HepG2 (cell line): ENCODE results near the gene NGFR. TPM values are rescaled to one million over a fixed set of nuclear protein-coding genes. Genes with fewer than 3 reads are reported as not detected.
A peak's percentile ranks its signal among the peaks of the same experiment; 100 is the strongest.

Source experiments
- CBX2 ChIP-seq, 2 experiments: fragments of 200-600 bp in 1 of 2; sonication (generic); formaldehyde crosslinking in 1 of 2; IDR thresholded peaks; 2 replicates each; pipeline versions ENCODE4 v1.7.0 to v1.8.1; 2018 to 2022; ENCODE audit warnings: low read depth in 2 of 2, low read length in 1 of 2, mild to moderate bottlenecking in 1 of 2, missing genetic modification reagents in 1 of 2
- CEBPG ChIP-seq: IDR thresholded peaks from 2 replicates; pipeline ENCODE4 v1.6.1; 2016
- GABPB1 ChIP-seq: IDR thresholded peaks from 2 replicates; pipeline ENCODE4 v1.6.1; 2016; ENCODE audit warnings: mild to moderate bottlenecking, missing genetic modification reagents, moderate library complexity, missing compliant biosample characterization
- HNRNPL ChIP-seq: fragments of 200-400 bp; formaldehyde crosslinking; IDR thresholded peaks from 2 replicates; pipeline ENCODE4 v1.6.1; 2017; ENCODE audit warnings: mild to moderate bottlenecking, low read depth, low read length
- NFATC3 ChIP-seq: sonication (generic); formaldehyde crosslinking; IDR thresholded peaks from 2 replicates; pipeline ENCODE4 v1.5.1; 2020; ENCODE audit warnings: mild to moderate bottlenecking, missing genetic modification reagents
- POGZ ChIP-seq: sonication (generic); formaldehyde crosslinking; IDR thresholded peaks from 2 replicates; pipeline ENCODE4 v1.4.0; 2020; ENCODE audit warnings: mild to moderate bottlenecking, missing genetic modification reagents
- SAFB2 ChIP-seq: sonication (generic); formaldehyde crosslinking; IDR thresholded peaks from 2 replicates; pipeline ENCODE4 v1.5.1; 2020; ENCODE audit warnings: missing genetic modification reagents, low read depth, mild to moderate bottlenecking, borderline replicate concordance
- SMYD3 ChIP-seq: sonication (generic); formaldehyde crosslinking; IDR thresholded peaks from 2 replicates; pipeline ENCODE4 v1.8.1; 2023; ENCODE audit warnings: mild to moderate bottlenecking, missing genetic modification reagents
- SNAI1 ChIP-seq: sonication (generic); formaldehyde crosslinking; IDR thresholded peaks from 2 replicates; pipeline ENCODE4 v1.5.0; 2020; ENCODE audit warnings: mild to moderate bottlenecking, missing genetic modification reagents, borderline replicate concordance
- SRF ChIP-seq: IDR thresholded peaks from 2 replicates; pipeline ENCODE4 v1.6.1; 2011; ENCODE audit warnings: mild to moderate bottlenecking, low read depth, low read length, moderate library complexity
- ZBTB49 ChIP-seq: sonication (generic); formaldehyde crosslinking; IDR thresholded peaks from 2 replicates; pipeline ENCODE4 v1.4.0; 2020; ENCODE audit warnings: missing genetic modification reagents, borderline replicate concordance
- ZNF235 ChIP-seq: sonication (generic); formaldehyde crosslinking; IDR thresholded peaks from 2 replicates; pipeline ENCODE4 v1.8.1; 2023; ENCODE audit warnings: mild to moderate bottlenecking, missing genetic modification reagents, borderline replicate concordance
- ZNF530 ChIP-seq: sonication (generic); formaldehyde crosslinking; IDR thresholded peaks from 2 replicates; pipeline ENCODE4 v1.5.0; 2020; ENCODE audit warnings: low read depth, mild to moderate bottlenecking, missing genetic modification reagents
- ZNF564 ChIP-seq: sonication (generic); formaldehyde crosslinking; IDR thresholded peaks from 2 replicates; pipeline ENCODE4 v1.8.1; 2023; ENCODE audit warnings: mild to moderate bottlenecking, missing genetic modification reagents
- ZNF777 ChIP-seq: sonication (generic); formaldehyde crosslinking; IDR thresholded peaks from 2 replicates; pipeline ENCODE4 v1.4.0; 2020; ENCODE audit warnings: missing genetic modification reagents
- ZSCAN22 ChIP-seq: sonication (generic); formaldehyde crosslinking; IDR thresholded peaks from 2 replicates; pipeline ENCODE4 v1.4.0; 2020; ENCODE audit warnings: mild to moderate bottlenecking, missing genetic modification reagents
- polyA plus RNA-seq, 8 experiments: library from polyadenylated mRNA; depleted of rRNA in 3 of 8; stranded (reverse) in 7 of 8; unstranded in 1 of 8; fragments of >200 nt; fragmentation: Illumina TruSeq in 4 of 8; extraction: Trizol in 4 of 8; gene quantifications; 2 replicates each; pipeline versions ENCODE4 v1.2.1 to v1.2.3, GENCODE V29; 2011 to 2016; ENCODE audit warnings: low read depth in 4 of 8, missing spikeins in 1 of 8, mixed read lengths in 1 of 8; ENCODE audit not compliant: insufficient read depth in 1 of 8
- total RNA-seq, 5 experiments: library from RNA; depleted of rRNA; stranded (reverse); fragments of >200 nt; fragmentation: Illumina TruSeq; extraction: Trizol; gene quantifications; 2 replicates each; pipeline ENCODE4 v1.2.3, GENCODE V29; 2016; ENCODE audit warnings: low read depth in 1 of 5
- TF ChIP-seq, protein P1 (sequence below): sonication (generic); formaldehyde crosslinking; IDR thresholded peaks from 2 replicates; pipeline ENCODE4 v1.4.0; 2020; ENCODE audit warnings: missing genetic modification reagents
- TF ChIP-seq, protein P2 (sequence below): sonication (generic); formaldehyde crosslinking; IDR thresholded peaks from 2 replicates; pipeline ENCODE4 v1.8.1; 2023; ENCODE audit warnings: mild to moderate bottlenecking, moderate library complexity, missing genetic modification reagents
- TF ChIP-seq, protein P3 (sequence below): sonication (generic); formaldehyde crosslinking; IDR thresholded peaks from 2 replicates; pipeline ENCODE4 v1.4.0; 2020; ENCODE audit warnings: missing genetic modification reagents, mild to moderate bottlenecking, borderline replicate concordance

The NGFR gene
- total and polyA plus RNA-seq, 2 of the 13 experiments (the other 11 are each of a cell fraction or from before 2014, with no cell fraction given): 1.1 to 1.8 TPM

DNA sequence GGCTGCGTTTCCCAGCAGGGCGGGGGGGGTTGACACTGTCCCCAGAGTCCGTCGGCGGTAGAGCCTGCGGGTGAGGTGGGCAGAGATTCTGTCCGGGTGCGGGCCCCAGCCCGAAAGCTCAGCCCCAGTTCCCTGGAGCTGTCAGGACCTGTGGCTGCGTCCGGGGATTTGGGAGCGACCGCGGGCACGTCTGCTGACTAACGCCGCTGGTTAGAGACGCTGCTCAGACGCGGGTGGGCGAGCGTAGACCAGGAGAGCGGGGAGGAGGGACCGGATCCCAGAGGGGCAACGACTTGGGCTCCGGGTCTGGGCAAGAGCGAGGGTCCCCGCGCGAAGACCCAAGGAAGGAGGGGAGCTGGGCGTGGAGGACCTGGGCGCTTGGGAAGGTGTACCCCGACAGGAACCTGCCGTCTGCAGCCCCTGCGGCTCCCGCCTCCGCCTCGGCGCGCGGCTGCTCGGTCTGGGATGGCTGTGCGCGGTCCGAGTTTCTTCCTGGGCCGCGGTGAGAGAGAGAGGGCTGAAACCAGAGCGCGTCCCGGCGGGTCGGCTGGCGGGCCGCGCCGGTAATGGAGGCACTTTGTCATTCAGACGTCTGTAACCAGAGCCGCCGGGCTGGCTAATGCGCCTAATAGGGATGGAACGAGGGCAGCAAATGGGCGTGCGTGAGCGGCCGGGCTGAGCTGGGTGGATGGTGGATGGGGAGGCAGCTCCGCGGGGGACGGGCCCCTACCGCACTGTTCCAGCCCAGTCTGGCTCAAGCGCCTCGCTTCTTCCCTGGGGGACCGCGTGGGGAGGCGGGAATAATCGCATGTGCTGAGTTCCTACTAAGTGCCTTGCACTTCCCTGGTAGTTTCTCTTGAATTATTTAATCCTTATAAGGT lies 2.3 kb downstream of the NGFR start (continued):
- no peak for TF ChIP-seq ZBTB49
- TF ChIP-seq CEBPG: no peak
- 0 out of 2 replicates have a peak, but pooled peaks have one; percentile 34 for TF ChIP-seq ZNF530
- peak; percentile 44; the same call in 1 of the 2 replicates for TF ChIP-seq ZNF777 (CRISPR knock-in tag)
- TF ChIP-seq, protein P1, sequence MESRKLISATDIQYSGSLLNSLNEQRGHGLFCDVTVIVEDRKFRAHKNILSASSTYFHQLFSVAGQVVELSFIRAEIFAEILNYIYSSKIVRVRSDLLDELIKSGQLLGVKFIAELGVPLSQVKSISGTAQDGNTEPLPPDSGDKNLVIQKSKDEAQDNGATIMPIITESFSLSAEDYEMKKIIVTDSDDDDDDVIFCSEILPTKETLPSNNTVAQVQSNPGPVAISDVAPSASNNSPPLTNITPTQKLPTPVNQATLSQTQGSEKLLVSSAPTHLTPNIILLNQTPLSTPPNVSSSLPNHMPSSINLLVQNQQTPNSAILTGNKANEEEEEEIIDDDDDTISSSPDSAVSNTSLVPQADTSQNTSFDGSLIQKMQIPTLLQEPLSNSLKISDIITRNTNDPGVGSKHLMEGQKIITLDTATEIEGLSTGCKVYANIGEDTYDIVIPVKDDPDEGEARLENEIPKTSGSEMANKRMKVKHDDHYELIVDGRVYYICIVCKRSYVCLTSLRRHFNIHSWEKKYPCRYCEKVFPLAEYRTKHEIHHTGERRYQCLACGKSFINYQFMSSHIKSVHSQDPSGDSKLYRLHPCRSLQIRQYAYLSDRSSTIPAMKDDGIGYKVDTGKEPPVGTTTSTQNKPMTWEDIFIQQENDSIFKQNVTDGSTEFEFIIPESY (CRISPR knock-in tag): no peak
- TF ChIP-seq SNAI1 (CRISPR knock-in tag): no peak
- no peak for TF ChIP-seq ZSCAN22 (CRISPR knock-in tag)
- TF ChIP-seq SRF: no peak
- TF ChIP-seq, protein P2, sequence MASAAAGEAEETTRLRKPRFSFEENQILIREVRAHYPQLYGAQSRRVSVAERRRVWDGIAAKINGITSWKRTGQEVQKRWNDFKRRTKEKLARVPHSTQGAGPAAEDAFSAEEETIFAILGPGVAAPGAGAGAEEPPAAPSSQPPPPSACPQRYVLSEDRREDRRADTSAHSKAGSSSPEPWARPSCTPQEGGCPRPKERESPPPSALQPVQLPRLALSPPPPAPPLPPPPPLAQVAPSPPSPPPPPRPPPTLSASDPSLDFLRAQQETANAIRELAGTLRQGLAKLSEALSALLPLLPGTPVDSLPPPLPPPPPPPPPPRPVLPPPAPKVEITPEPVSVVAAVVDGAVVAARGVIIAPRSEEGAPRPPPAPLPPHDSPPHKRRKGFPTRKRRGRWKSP: 0 out of 2 replicates have a peak, but pooled peaks have one; percentile 20
- TF ChIP-seq, protein P3, sequence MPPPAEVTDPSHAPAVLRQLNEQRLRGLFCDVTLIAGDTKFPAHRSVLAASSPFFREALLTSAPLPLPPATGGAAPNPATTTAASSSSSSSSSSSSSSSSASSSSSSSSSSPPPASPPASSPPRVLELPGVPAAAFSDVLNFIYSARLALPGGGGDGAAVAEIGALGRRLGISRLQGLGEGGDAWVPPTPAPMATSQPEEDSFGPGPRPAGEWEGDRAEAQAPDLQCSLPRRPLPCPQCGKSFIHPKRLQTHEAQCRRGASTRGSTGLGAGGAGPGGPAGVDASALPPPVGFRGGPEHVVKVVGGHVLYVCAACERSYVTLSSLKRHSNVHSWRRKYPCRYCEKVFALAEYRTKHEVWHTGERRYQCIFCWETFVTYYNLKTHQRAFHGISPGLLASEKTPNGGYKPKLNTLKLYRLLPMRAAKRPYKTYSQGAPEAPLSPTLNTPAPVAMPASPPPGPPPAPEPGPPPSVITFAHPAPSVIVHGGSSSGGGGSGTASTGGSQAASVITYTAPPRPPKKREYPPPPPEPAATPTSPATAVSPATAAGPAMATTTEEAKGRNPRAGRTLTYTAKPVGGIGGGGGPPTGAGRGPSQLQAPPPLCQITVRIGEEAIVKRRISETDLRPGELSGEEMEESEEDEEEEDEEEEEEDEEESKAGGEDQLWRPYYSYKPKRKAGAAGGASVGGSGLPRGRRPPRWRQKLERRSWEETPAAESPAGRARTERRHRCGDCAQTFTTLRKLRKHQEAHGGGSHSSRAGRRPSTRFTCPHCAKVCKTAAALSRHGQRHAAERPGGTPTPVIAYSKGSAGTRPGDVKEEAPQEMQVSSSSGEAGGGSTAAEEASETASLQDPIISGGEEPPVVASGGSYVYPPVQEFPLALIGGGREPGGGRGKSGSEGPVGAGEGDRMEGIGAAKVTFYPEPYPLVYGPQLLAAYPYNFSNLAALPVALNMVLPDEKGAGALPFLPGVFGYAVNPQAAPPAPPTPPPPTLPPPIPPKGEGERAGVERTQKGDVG (CRISPR knock-in tag): 0 out of 2 replicates have a peak, but pooled peaks have one; percentile 46
- TF ChIP-seq SMYD3 (CRISPR knock-in tag): no peak
- TF ChIP-seq ZNF564 (CRISPR knock-in tag): 0 out of 2 replicates have a peak, but pooled peaks have one; percentile 20
- TF ChIP-seq HNRNPL: 0 out of 2 replicates have a peak, but pooled peaks have one; percentile 9
- TF ChIP-seq POGZ (CRISPR knock-in tag): no peak
- TF ChIP-seq ZNF235: no peak
- no peak for TF ChIP-seq CBX2 (IDR thresholded peaks at IDR 0.05; ENCODE audit: low read depth, low read length)
- TF ChIP-seq CBX2 (CRISPR knock-in tag; IDR thresholded peaks at IDR 0.05; ENCODE audit: low read depth): peak; percentile 60; the same call in 1 of the 2 replicates
- TF ChIP-seq GABPB1 (CRISPR knock-in tag): peak; percentile 30; the same call in 1 of the 2 replicates
- no peak for TF ChIP-seq NFATC3 (CRISPR knock-in tag)
- TF ChIP-seq SAFB2: no peak
